ENCODE measurements around the gene ZNF587B.
A peak's percentile ranks its signal among the peaks of the same experiment; 100 is the strongest.
"Not testable (repeated sequence)": the region's sequence is repeated elsewhere in the genome, so short reads cannot be mapped to it uniquely, and the experiment has no call there.

ZNF587B gene

DNA sequence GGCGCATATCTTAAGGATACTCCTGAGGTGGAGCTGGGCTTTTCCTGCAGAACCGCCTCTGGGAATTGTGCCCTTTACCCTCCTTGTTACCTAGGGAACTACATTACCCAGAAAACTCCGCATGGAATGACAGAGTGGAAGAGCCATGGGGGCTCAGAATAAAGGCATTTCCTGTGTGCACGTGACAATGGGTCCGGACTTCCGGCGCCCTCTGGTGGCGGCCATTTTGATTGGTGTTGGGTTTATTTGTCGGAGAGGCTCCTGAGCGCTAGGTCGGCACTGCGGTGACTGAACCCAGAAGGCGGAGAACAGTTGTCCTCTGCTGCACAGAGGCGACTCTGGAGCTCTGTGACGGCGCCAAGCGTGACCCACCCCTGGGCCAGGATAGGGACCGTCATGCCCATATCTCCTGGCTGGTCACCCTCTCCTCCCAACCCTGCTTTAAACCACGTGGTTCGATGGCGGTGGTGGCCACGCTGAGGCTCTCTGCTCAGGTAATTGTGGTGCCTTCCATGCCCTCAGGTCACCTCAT is at the start of gene ZNF587B:
ZNF587B (plus strand) TSS at position 229 of the 532 bp plus-strand sequence; CDS start at position 459, 230 bp downstream.
- peak; percentile 42 for DNase-seq (ENCODE audit: low read depth)

DNA sequence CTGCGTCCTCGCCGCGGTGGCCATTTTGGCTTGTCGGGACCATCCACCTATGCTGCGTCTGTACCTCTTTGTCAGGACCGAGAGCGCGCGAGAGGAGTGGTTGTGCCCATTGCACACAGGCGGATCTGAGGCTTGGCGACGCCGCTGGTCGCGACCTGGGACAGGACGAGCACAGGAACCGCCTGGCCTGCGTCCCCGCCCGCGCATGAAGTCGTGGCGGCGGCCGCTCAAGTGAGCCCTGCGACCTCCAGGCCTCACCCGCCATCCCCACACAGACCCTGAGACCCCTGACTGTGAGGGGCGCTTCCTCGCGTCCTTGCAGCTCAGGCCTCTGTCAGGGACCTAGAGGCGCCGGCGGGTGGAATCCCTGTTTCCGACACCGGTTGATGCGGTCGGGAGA is 43.8 kb upstream of the ZNF587B start:
- no peak for DNase-seq (ENCODE audit: low read depth)

DNA sequence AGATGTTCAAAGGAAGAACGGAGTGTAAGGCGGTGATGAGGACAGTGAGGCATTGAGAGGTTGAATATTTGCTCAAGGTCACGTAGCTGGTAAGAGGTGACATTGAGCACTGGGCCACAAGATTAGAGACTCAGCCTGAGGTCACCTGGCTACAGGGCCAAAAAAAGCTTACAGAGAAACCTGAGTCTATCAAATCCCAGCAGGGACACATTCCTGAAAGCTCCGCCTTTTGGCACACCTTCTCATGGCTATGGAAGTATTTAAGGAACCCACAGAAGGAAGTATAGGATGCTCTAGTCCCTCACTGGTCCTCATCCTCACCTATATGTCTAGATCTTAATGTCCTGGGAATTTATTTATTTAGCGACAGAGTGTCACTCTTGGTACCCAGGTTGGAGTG is 43.2 kb upstream of the ZNF587B start:
- DNase-seq (ENCODE audit: low read depth): no peak

DNA sequence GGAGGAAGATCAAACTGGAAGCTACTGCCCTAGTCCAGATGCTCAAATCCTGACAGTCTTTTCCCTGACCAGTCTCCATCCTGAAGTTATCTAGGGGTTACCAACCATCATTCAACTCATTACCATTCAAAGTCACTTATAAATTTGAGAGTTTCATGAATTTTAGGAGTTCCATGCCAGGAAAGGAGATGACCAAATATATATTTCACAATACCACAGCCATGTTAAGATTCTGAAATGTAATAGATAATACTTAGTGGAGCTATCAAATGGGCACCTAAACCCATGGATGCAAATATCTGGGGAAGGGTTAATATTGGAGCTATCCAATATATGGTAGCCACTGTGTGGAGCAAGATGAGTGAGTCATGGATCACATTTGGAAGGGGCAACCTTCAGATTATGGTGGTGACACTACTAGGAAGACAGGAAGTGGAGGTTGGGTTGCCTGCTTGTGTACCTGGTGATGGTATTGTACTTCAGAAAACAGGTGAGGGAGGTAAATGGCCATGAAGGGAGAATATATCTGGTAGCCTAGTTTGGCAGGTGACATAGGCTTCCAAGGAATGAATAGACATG is 41.9 kb upstream of the ZNF587B start:
- no peak for DNase-seq (ENCODE audit: low read depth)

DNA sequence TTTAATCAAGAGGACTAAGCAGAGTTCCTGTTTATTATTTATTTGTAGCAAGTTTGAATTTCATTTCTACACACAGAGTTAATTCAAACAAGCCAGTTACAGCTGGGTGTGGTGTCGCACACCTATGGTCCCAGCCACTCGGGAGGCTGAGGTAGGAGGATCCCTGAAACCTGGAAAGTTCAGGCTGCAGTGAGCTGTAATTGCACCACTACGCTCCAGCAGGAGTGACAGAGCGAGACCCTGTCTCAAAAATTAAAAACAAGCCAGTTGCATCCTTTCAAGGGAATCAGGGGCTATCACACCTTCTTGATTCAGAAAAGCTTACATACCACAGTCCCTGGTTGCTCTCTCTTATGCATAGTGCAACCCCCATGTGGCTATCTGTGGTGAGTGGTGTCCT is 40.8 kb upstream of the ZNF587B start:
- DNase-seq (ENCODE audit: low read depth): no peak

DNA sequence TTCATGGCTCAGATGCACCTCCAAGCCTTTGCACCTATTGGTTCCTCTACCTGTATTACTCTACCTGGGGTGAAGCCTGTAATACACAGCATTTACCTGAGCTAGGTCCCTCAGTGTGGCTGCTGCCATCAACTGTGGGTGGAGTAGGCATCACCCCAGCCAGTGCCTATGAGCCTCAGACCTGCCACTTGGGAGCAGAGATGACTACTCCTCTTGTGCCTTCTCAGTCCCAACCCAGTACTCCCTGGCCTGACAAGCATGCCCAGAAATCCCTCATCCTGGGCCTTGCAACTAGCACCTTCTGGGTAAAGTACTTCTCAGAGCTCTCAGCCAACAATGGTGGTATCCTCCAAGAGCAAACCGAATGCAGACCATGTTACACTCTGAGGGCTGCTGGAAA is 33.5 kb upstream of the ZNF587B start:
- not testable (repeated sequence) for DNase-seq (ENCODE audit: low read depth)

DNA sequence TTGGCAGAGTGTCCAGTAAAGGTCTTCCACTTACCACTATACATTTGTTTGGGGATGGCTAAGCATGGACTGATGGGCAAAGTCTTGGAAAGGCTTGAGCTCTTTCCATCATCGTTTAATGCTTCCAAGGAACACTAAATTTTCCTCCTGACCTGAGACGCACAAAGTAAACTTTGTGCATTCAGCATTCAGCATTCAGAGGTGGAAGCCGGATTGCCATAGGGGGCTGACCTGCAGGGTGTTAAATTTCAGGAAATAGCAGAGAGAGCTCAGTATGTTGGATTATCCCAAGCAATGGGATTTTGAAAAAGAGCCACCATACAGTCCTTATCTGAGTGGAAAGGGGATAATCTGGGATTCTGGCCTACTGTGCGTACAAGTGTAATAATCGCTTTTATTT is 29.4 kb upstream of the ZNF587B start:
- no peak for DNase-seq (ENCODE audit: low read depth)

DNA sequence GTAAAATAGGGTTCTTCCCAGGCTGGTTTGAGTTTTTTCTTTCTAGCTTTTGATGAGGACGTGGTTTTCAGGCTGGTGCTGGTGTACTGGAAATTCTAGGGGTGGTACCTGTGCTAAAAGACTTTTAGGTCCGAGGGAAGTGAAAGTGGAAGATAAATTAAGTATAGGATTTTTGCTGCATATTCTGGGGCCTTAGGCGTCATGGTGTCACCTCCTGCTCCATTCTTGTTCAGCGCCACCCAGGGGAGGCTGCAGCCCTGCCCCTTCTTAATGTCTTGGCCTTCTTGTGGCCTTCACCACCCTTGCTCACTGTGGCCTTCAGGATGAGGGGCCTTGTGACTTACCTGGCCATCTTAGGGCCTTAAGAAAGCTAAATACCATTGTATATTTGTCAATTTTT is 27.8 kb upstream of the ZNF587B start:
- no peak for DNase-seq (ENCODE audit: low read depth)

DNA sequence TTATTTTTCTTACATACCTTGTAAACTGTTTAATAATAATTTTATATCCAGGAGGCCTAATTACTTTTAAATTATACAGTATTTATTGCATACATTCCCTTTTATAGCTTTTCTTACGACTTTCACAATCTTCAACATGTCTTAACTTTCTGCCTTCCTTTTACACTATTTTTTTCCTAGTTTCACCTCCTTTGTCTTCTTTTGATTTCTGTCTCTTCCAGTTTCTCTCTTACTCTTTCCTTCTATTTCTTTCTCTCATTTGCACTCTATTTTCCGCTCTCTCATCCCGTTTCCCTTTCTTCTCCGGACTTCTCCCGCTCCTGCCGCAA is 26.9 kb upstream of the ZNF587B start:
- no peak for DNase-seq (ENCODE audit: low read depth)

DNA sequence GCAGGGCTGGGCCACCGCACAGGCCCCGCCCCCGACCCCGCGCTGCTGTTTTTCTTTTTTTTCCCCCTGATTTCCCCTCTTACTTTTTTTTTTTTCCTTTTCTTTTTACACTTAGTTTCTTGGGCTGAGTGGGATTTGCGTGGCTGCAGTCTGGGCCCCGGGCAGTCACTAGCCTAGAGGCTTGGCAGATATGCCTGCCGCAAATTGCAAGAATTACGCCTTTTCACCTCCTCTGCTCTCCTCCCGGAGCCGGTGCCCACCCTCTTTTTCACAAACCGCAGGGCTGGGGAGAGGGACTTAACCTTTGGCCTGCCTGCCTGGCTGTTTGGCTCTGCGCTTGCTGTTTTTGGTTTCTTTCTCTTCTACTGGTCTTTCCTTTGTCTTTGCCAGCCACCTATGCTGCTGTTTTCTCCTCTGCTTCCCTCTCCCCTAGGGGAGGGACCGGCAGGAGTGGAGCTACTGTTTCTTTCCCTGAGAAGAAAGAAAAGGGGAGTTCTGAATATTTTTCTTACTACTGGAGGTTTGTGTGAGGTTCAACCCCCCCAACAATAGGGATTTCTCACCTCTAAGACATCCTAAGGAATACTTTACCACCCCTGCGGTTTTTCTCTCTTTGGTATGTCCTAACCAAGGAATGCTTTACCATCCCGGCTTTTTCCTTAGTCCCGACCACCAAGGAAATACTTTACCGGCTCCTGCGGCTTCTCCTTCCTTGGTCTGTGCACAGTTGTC is 26.3 kb upstream of the ZNF587B start:
- DNase-seq (ENCODE audit: low read depth): peak; percentile 9

DNA sequence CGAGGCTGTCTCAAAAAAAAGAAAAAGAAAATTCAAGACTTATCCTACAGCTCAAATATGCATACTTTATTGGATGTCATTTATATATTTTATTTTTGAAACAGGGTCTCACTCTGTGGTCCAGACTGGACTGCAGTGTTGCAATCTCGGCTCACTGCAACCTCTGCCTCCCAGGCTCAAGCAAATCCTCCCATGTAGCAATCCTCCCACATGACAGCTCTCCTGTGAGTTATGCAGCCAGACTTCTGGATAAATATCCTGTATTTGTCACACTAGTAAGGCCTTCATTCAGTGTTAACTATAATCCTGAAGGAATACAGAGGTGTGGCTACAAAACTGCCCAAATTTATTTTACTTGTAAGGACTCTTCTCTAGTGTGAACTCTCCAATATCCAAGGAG is 22.6 kb upstream of the ZNF587B start:
- DNase-seq (ENCODE audit: low read depth): no peak

DNA sequence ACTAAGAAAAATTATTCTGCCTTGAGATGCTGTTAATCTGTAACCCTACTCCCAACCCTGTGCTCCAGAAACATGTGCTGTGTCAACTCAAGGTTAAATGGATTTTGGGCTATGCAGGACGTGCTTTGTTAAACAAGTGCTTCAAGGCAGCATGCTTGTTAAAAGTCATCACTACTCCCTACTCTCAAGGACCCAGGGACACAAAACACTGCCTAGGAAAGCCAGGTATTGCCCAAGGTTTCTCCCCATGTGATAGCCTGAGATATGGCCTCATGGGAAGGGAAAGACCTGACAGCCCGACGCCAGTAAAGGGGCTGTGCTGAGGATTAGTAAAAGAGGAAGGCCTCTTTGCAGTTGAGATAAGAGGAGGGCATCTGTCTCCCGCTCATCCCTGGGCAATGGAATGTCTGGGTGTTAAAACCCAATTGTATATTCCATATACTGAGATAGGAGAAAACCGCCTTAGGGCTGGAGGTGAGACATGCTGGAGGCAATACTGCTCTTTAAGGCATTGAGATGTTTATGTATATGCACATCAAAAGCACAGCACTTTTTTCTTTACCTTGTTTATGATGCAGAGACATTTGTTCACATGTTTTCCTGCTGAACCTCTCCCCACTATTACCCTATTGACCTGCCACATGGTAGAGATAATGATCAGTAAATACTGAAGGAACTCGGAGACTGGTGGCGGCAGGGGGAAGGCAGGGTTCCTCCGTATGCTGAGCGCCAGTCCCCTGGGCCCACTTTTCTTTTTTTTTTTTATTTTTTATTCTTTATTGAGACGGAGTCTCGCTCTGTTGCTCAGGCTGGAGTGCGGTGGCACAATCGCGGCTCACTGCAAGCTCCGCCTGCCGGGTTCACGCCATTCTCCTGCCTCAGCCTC is 19.4 kb upstream of the ZNF587B start:
- not testable (repeated sequence) for DNase-seq (ENCODE audit: low read depth)

DNA sequence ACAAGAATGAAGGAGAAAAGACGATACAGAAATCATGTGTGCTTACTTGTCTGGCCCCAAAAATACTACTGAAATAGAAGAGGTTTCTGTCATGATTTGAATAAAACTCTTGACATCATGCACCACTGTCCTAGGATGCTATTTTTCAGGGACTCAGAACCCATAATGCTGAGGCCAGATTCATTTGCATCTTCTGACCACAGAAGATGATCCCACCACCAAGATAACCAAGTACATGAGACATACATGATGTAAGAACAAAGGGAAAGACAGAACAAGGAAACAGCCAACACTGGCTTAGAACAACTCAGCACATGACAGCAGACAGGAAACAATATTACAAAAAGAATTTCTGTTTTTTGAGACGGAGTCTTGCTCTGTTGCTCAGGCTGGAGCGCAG is 17.9 kb upstream of the ZNF587B start:
- DNase-seq (ENCODE audit: low read depth): no peak

DNA sequence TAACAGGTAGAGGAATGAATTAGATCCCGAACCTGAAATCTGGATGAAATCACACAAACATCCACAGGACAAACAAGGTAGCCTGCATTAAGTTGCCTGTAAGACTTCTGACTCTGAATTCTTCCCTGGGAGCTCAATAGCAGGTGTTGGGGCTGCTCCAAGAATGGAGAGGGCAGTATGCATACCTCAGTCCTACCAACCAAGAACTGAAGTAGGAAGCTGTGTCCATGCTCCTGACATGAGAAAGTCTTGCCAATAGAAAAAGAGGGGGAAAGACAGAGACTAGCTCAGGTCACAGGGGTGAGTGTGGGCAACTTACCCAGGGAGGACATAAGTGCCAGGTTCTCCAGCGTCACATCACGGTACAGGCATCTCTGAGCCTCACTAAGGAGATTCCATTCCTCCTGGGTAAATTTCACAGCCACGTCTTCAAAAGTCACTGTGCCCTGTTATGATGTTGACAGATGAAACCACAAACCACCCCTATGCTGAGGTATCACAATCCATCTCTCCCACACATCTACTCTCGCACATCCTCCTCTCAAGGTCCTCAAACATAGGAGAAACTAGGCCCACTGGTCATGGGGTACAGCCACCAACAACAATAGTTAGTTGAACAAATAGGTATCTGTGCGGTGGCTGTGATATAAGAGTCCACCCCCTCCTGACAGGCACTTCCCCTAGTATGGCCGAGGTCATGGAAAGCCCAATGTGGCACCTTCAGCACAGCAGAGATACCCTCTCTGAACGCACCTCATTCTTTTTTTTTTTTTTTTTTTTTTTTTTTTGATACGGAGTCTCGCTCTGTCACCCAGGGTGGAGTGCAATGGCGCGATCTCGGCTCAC is 16.9 kb upstream of the ZNF587B start:
- not testable (repeated sequence) for DNase-seq (ENCODE audit: low read depth)

DNA sequence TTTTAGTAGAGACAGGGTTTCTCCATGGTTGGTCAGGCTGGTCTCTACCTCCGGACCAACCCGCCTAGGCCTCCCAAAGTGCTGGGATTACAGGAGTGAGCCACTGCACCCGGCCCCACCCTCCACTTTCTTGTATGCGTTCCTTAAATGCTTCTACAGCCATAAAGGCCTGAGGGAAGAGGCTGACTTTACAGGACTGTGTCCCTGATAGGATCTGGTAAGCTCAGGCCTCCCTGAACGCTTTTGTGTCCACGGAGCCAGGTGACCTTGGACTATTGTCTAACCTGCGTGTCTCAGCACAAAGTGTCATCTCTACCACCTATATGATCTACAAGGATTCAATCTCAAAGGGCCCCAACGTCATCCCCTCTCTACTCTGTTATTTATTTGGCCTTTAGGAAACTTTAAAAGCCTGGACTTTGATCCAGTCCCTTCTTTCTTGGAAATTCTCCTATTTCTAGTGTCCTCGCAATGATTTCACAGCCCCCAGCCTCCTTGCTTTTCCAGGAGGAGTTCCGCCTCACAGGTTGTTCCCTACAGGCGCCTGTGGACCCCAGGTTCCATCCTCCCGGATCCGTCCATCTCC is 16.1 kb upstream of the ZNF587B start:
- DNase-seq (ENCODE audit: low read depth): no peak

DNA sequence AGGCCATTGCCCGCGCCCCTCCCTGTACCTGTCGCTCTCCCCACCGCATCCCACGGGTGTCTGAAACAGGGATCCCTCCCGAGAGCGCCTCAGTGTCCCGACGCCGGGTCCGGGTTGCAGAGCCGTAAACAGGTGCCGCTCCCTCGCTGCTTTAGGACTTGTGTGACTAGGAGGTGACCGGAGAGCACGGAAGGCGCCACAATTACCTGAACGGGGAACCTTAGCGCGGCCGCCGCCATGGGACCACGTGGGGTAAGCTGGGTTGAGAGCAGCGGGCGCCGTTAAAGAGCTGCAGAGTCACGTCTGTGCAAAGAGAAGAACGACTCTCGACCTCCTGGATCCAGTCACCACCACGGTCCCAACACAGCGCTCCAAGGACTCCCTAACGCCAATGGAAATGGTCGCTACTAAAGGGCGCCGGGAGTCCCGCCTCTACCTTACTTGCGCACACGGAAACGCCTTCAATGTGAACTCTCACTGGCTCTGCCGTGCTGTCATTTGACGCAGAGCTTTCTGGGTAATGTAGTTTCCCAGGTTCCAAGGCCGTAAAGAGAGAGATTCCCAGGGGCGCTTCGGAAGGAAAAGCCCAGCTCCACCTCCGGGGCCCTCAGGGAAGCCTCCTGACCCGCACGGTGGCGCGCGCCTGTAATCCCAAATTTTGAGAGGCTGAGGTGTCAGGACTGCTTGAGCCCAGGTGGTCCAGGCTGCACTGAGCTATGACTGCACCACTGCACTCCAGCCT is 15.4 kb upstream of the ZNF587B start, which contains the start of gene ZNF552:
ZNF552 (minus strand) TSS at position 409 of the 742 bp plus-strand sequence; CDS start at position 239, 170 bp downstream.
- DNase-seq (ENCODE audit: low read depth): peak; percentile 77

DNA sequence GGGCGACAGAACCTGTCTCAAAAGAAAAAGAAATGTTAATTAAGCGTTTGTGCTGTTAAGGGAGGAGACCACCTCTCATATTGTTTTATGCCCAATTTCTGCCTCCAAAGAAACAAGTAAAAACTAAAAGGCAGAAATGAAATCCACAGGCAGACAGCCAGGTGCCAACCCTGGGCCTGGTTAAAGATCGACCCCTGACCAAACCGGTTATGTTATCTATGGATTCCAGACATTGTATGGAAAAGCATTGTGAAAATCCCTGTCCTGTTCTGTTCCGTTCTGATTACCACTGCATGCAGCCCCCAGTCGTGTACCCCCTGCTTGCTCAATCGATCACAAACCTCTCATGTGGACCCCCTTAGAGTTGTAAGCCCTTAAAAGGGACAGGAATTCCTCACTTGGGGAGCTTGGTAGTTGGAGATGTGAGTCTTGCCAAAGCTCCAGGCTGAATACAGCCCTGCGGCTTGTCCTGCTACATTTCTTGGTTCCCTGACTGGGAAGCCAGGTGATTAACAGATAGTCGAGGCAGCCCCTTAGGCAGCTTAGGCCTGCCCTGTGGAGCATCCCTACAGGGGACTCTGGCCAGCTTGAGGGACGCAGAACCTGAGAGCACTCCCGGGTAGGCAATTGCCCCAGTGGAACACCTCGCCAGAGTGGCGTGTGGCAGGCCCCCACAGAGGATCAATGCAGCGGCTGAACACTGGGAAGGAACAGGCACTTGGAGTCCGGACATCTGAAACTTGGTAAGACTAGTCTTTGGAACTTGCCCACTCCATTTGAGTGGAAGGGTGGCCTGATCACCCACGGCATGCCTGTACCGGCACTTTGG is 14.6 kb upstream of the ZNF587B start:
- DNase-seq (ENCODE audit: low read depth): no peak

DNA sequence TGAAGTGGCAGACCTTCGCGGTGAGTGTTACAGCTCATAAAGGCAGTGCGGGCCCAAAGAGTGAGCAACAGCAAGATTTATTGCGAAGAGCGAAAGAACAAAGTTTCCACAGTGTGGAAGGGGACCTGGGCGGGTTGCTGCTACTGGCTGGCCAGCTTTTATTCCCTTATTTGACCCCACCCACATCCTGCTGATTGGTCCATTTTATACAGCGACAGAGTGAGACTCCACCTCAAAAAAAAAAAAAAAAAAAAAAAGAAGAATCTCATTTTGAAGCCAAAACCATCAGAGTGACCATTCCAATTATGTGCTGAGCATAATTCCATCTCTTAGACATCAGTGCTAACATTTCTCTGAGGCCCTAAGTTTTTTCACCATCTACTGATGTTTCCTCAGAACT is 13.4 kb upstream of the ZNF587B start:
- no peak for DNase-seq (ENCODE audit: low read depth)

DNA sequence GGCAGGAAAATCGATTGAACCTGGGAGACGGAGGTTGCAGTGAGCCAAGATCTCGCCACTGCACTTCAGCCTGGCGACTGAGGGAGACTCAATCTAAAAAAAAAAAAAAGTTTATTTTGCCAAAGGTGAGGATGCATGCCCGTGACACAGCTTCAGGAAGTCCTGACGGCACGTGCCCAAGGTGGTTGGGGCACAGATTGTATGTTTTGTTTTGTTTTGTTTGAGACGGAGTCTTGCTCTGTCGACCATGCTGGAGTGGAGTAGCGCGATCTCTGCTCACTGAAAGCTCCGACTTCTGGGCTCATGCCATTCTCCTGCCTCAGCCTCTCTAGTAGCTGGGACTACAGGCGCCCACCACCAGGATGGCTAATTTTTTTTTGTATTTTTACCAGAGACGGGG is 12.1 kb upstream of the ZNF587B start:
- no peak for DNase-seq (ENCODE audit: low read depth)

DNA sequence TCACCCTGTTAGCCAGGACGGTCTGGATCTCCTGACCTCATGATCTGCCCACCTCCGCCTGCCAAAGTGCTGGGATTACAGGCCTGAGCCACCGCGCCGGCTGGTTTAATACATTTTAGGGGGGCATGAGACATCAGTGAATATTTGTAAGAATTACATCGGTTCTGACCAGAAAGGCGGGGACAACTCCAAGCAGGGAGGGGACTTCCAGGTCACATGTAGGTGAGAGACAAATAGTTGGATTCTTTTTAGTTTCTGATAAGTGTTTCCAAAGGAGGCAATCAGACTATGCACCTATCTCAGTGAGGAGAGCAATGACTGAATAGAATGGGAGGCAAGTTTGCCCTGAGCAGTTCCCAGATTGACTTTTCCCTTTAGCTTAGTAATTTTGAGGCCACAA is 11.7 kb upstream of the ZNF587B start:
- DNase-seq (ENCODE audit: low read depth): no peak

All from fibroblast of the conjunctiva (primary cell).